SH-SY5Y (cell line): ENCODE data around the gene HUWE1.

Source experiments
- GATA2 ChIP-seq: IDR thresholded peaks from 2 replicates; pipeline ENCODE4 v1.6.1; 2011; ENCODE audit warnings: mild to moderate bottlenecking, low read depth, low read length
- GATA3 ChIP-seq: IDR thresholded peaks from 2 replicates; pipeline ENCODE4 v1.6.1; 2011; ENCODE audit warnings: low read depth, mild to moderate bottlenecking, low read length, moderate library complexity

DNA sequence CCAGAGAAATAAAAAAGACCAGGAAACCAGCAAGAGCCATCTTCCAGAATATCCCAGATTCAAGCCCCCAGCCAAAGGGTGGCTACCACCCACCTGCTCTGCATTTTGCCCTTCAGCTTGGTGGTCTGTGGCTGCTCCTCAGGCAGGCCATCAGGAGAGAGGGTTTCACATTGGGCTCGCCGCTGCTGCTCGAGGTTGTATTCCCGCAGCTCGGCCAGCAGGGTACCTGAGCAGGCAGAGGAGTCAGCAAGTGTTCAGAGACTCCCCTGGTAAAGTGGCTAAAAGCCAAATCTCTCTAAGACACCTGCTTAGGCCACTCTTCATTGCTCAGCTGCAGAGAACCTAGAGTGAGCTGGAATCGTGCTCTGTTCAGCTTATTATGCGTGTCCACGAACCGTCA is 141.6 kb downstream of the HUWE1 start:
- no peak for TF ChIP-seq GATA2
- TF ChIP-seq GATA3, result no peak
